H1 (cell line): ENCODE measurements around the gene IL32. TPM values are rescaled to one million over a fixed set of nuclear protein-coding genes. Genes with fewer than 3 reads are reported as not detected.
"Not testable (repeated sequence)": the region's sequence is repeated elsewhere in the genome, so short reads cannot be mapped to it uniquely, and the experiment has no call there.

Source experiments
- CTCF ChIA-PET: fragments of 300-600 bp; sonication (Branson Sonifier 250); formaldehyde crosslinking; loops from one replicate; lab custom pipeline; 2021; ENCODE audit not compliant: partially characterized antibody; lab: Charles Lee
- POLR2A ChIA-PET: fragments of 300-600 bp; sonication (Branson Sonifier 250); formaldehyde crosslinking; loops from one replicate; lab custom pipeline; 2021; ENCODE audit warnings: inconsistent platforms; ENCODE audit not compliant: partially characterized antibody; lab: Charles Lee
- DNase-seq, 2 experiments: peaks; one replicate each; pipeline versions ENCODE4 v3.0.0 to v3.0.0-alpha.2; 2010 to 2022; ENCODE audit warnings: low spot score in 2 of 2, low read depth in 1 of 2, mixed read lengths in 1 of 2
- FAIRE-seq: peaks from 2 replicates; lab custom pipeline; 2011; peaks lifted over from hg19 to GRCh38; lab: Jason Lieb, UNC
- H2AFZ ChIP-seq: 2 replicates; pipeline ENCODE4 v1.8.1; 2012; ENCODE audit warnings: low read length, inconsistent platforms
- H2AK5ac ChIP-seq: 2 replicates; pipeline ENCODE4 v1.6.1; 2013; ENCODE audit warnings: low read depth, low read length
- H2BK120ac ChIP-seq: replicated peaks from 2 replicates; pipeline ENCODE3; 2013; ENCODE audit warnings: low read depth, low read length, inconsistent platforms
- H2BK12ac ChIP-seq: 2 replicates; pipeline ENCODE4 v1.6.1; 2013; ENCODE audit warnings: low read depth, low read length
- H2BK15ac ChIP-seq: 2 replicates; pipeline ENCODE4 v1.6.1; 2013; ENCODE audit warnings: low read length
- H2BK20ac ChIP-seq: 2 replicates; pipeline ENCODE4 v1.6.1; 2013; ENCODE audit warnings: low read length
- H2BK5ac ChIP-seq: 2 replicates; pipeline ENCODE4 v1.6.1; 2013; ENCODE audit warnings: low read depth, low read length
- H3K14ac ChIP-seq: 2 replicates; pipeline ENCODE4 v1.6.1; 2013; ENCODE audit warnings: inconsistent platforms; ENCODE audit not compliant: insufficient read length
- H3K18ac ChIP-seq: 2 replicates; pipeline ENCODE4 v1.6.1; 2013; ENCODE audit warnings: low read length; ENCODE audit errors: extremely low read depth
- H3K23ac ChIP-seq: 2 replicates; pipeline ENCODE4 v1.6.1; 2013; ENCODE audit warnings: inconsistent platforms; ENCODE audit not compliant: insufficient read length
- H3K23me2 ChIP-seq: 2 replicates; pipeline ENCODE4 v1.6.1; 2013; ENCODE audit warnings: low read depth, low read length
- H3K27ac ChIP-seq: 2 replicates; pipeline ENCODE4 v1.6.1; 2011; ENCODE audit warnings: low read depth, low read length, inconsistent platforms
- H3K27me3 ChIP-seq, 4 experiments: replicated peaks in 1 of 4; 1 replicate in 1 of 4; 2 replicates in 3 of 4; pipeline versions ENCODE4 v1.6.1 to v1.8.1; 2011 to 2013; ENCODE audit warnings: low read length in 3 of 4, mild to moderate bottlenecking in 3 of 4, inconsistent platforms in 2 of 4, mixed read lengths in 2 of 4, moderate library complexity in 1 of 4; ENCODE audit not compliant: control insufficient read depth in 3 of 4, insufficient read depth in 3 of 4; ENCODE audit errors: extremely low read depth in 1 of 4
- H3K36me3 ChIP-seq, 4 experiments: 2 replicates each; pipeline versions ENCODE4 v1.6.1 to v1.8.1; 2011 to 2013; ENCODE audit warnings: mild to moderate bottlenecking in 4 of 4, low read length in 3 of 4, moderate library complexity in 2 of 4, control low read depth in 1 of 4, inconsistent platforms in 1 of 4; ENCODE audit not compliant: insufficient read depth in 4 of 4, control insufficient read depth in 2 of 4
- H3K4ac ChIP-seq: replicated peaks from 2 replicates; pipeline ENCODE3; 2013; ENCODE audit warnings: low read length, low read depth, mixed read lengths, inconsistent platforms; ENCODE audit not compliant: insufficient read length
- H3K4me1 ChIP-seq, 4 experiments: replicated peaks in 1 of 4; 1 replicate in 1 of 4; 2 replicates in 3 of 4; pipeline versions ENCODE4 v1.6.1 to v1.8.1; 2011 to 2013; ENCODE audit warnings: low read length in 3 of 4, inconsistent platforms in 2 of 4, mixed read lengths in 1 of 4; ENCODE audit not compliant: insufficient read depth in 4 of 4, control insufficient read depth in 3 of 4
- H3K4me2 ChIP-seq, 2 experiments: 2 replicates each; pipeline versions ENCODE4 v1.6.1 to v1.8.1; 2011 to 2013; ENCODE audit warnings: low read depth in 2 of 2, low read length in 2 of 2, control low read depth in 1 of 2, inconsistent platforms in 1 of 2, mild to moderate bottlenecking in 1 of 2; ENCODE audit not compliant: insufficient read depth in 1 of 2
- H3K4me3 ChIP-seq, 4 experiments: fragments of 200-600, 300-600 bp in 1 of 4; sonication (generic), shearing (Covaris generic), sonication (Bioruptor Twin) in 1 of 4; 2 replicates each; pipeline versions ENCODE4 v1.5.1 to v1.8.1; 2011 to 2016; ENCODE audit warnings: low read length in 4 of 4, low read depth in 3 of 4, control low read depth in 2 of 4, inconsistent platforms in 2 of 4, mild to moderate bottlenecking in 2 of 4, mixed read lengths in 1 of 4, moderate library complexity in 1 of 4; ENCODE audit not compliant: insufficient read depth in 2 of 4; ENCODE audit errors: extremely low read depth in 1 of 4
- H3K56ac ChIP-seq: replicated peaks from 2 replicates; pipeline ENCODE3; 2013; ENCODE audit warnings: low read depth, mild to moderate bottlenecking, mixed read lengths, low read length, inconsistent platforms; ENCODE audit not compliant: insufficient read length
- H3K79me1 ChIP-seq: 2 replicates; pipeline ENCODE4 v1.6.1; 2013; ENCODE audit warnings: low read depth, low read length, control low read depth
- H3K79me2 ChIP-seq, 2 experiments: 2 replicates each; pipeline versions ENCODE4 v1.6.1 to v1.8.1; 2012 to 2013; ENCODE audit warnings: low read length in 2 of 2, mild to moderate bottlenecking in 2 of 2, inconsistent platforms in 1 of 2; ENCODE audit not compliant: insufficient read depth in 2 of 2, control insufficient read depth in 1 of 2
- H3K9ac ChIP-seq, 4 experiments: replicated peaks in 1 of 4; 1 replicate in 1 of 4; 2 replicates in 3 of 4; pipeline versions ENCODE4 v1.6.1 to v1.8.1; 2011 to 2013; ENCODE audit warnings: low read depth in 3 of 4, low read length in 3 of 4, control low read depth in 2 of 4, mild to moderate bottlenecking in 2 of 4, moderate library complexity in 2 of 4, inconsistent platforms in 1 of 4; ENCODE audit errors: extremely low read depth in 1 of 4
- H3K9me3 ChIP-seq, 2 experiments: 2 replicates each; pipeline versions ENCODE4 v1.6.1 to v1.8.1; 2012 to 2013; ENCODE audit warnings: mild to moderate bottlenecking in 2 of 2, moderate library complexity in 2 of 2, control low read depth in 1 of 2, inconsistent platforms in 1 of 2, low read depth in 1 of 2, low read length in 1 of 2, mixed read lengths in 1 of 2; ENCODE audit not compliant: insufficient read depth in 2 of 2
- H4K20me1 ChIP-seq, 2 experiments: replicated peaks in 1 of 2; 2 replicates each; pipeline versions ENCODE3 to v1.8.1; 2011 to 2013; ENCODE audit warnings: inconsistent platforms in 2 of 2, low read length in 2 of 2, mild to moderate bottlenecking in 1 of 2; ENCODE audit not compliant: insufficient read depth in 2 of 2, control insufficient read depth in 1 of 2
- H4K5ac ChIP-seq: 2 replicates; pipeline ENCODE4 v1.6.1; 2013; ENCODE audit warnings: low read length, low read depth, mixed read lengths, inconsistent platforms; ENCODE audit not compliant: insufficient read length
- H4K8ac ChIP-seq: 2 replicates; pipeline ENCODE4 v1.8.0; 2013; ENCODE audit warnings: mild to moderate bottlenecking, moderate library complexity, low read length, inconsistent platforms; ENCODE audit not compliant: insufficient read depth; ENCODE audit errors: extremely low read depth
- H4K91ac ChIP-seq: replicated peaks from 2 replicates; pipeline ENCODE3; 2013; ENCODE audit warnings: low read length, mixed read lengths, inconsistent platforms; ENCODE audit not compliant: insufficient read length
- WGBS, 2 experiments: shearing (Covaris generic) in 1 of 2; methylation state at CpG; one replicate each; pipeline versions ENCODE4 v1.1.6 to v1.1.7; 2013 to 2015; ENCODE audit warnings: low lambda C conversion rate in 2 of 2, mixed read lengths in 2 of 2, inconsistent platforms in 1 of 2, low coverage in 1 of 2, missing lambda C conversion rate in 1 of 2; ENCODE audit not compliant: insufficient replicate concordance in 2 of 2, insufficient coverage in 1 of 2, insufficient read length in 1 of 2; ENCODE audit errors: extremely low coverage in 1 of 2, missing lambda C conversion rate in 1 of 2; 5-methylcytosine and 5-hydroxymethylcytosine counted together
- polyA plus RNA-seq, 7 experiments: library from polyadenylated mRNA; depleted of rRNA in 3 of 7; stranded (reverse) in 5 of 7; unstranded in 2 of 7; fragments of >200 nt in 5 of 7; fragments of 200-250 nt in 2 of 7; gene quantifications; 1 replicate in 5 of 7; 2 replicates in 1 of 7; 4 replicates in 1 of 7; pipeline versions ENCODE4 v1.2.1 to v1.2.3, GENCODE V29; 2011 to 2013; ENCODE audit warnings: missing spikeins in 2 of 7, mixed read lengths in 2 of 7
- total RNA-seq: library from RNA; stranded (reverse); fragmentation: NEBNext Ultra II Directional; extraction: Animal tissue kit (Norgen Biotek cat#: 25700); gene quantifications from 2 replicates; pipeline ENCODE4 v1.2.1, GENCODE V29; 2021

IL32 gene
- total and polyA plus RNA-seq, 2 of the 8 experiments (the other 6 are each of a cell fraction or from before 2014, with no cell fraction given), result 2.7 to 5.0 TPM

DNA sequence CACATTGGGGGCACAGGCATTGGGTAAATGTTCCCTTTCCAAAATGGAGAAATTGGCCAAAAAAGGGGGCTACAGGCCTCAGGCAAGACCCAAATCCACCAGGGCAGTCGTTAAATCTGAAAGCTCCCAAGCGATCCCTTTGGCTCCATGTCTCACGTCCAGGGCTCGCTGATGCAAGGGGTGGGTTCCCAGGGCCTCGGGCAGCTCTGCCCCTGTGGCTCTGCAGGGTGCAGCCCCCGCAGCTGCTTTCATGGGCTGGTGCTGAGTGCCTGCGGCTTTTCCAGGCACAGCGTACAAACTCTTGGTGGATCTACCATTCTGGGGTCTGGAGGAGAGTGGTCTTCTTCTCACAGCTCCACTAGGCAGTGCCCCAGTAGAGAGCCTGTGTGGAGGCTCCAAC is 18.0 kb downstream of the IL32 start:
- not testable (repeated sequence) for H3K23me2 ChIP-seq, H3K18ac ChIP-seq, H2BK20ac ChIP-seq, H3K4me1 ChIP-seq, H3K79me1 ChIP-seq, H2AK5ac ChIP-seq, H2BK12ac ChIP-seq, H3K9me3 ChIP-seq, H4K8ac ChIP-seq, H3K27me3 ChIP-seq, H3K27ac ChIP-seq, H3K36me3 ChIP-seq, H2BK120ac ChIP-seq, H2BK15ac ChIP-seq, H3K4me2 ChIP-seq, H4K5ac ChIP-seq, H3K56ac ChIP-seq, DNase-seq, H2AFZ ChIP-seq, H4K20me1 ChIP-seq, FAIRE-seq, H2BK5ac ChIP-seq, H3K9ac ChIP-seq, H3K4me3 ChIP-seq, H3K23ac ChIP-seq, H3K14ac ChIP-seq, H4K91ac ChIP-seq, H3K4ac ChIP-seq, H3K79me2 ChIP-seq
- POLR2A ChIA-PET, result interaction anchor here (0.8 to 1.5 kb wide), 8 partner anchors 8 to 36 kb away, joined by 3 to 6 read pairs (median 4); partner anchors contain the start of gene ZSCAN10
- 92% methylated on average over 8 of the region's 8 CpGs; no CpG with 5 or more reads in 1 of the 2 experiments for WGBS, 2 experiments
- CTCF ChIA-PET, result interaction anchor here (0.8 to 2.8 kb wide), 6 partner anchors 12 to 53 kb away, joined by 3 to 16 read pairs (median 3); no protein-coding TSS in a partner anchor
